Neural cell (in vitro differentiated cells): ENCODE data around the gene GPANK1. TPM values are rescaled to one million over a fixed set of nuclear protein-coding genes. Genes with fewer than 3 reads are reported as not detected.

Source experiments
- H2AFZ ChIP-seq: fragments of 200-600, 300-800 bp; sonication (generic), shearing (Covaris generic); 2 replicates; pipeline ENCODE4 v1.6.0; 2014; ENCODE audit warnings: low read depth, mild to moderate bottlenecking, antibody characterized with exemption, low read length, moderate library complexity
- H3F3A ChIP-seq: fragments of 200-600 bp; shearing (Covaris generic); 2 replicates; pipeline ENCODE4 v1.6.1; 2016; ENCODE audit warnings: mild to moderate bottlenecking, moderate library complexity, mixed read lengths, antibody characterized with exemption, low read length; ENCODE audit not compliant: insufficient read depth, poor library complexity, severe bottlenecking
- H3K27ac ChIP-seq: fragments of 200-600, 300-800 bp; sonication (generic), shearing (Covaris generic); 2 replicates; pipeline ENCODE4 v1.5.1; 2014; ENCODE audit warnings: mild to moderate bottlenecking, low read length, moderate library complexity
- H3K27me3 ChIP-seq: fragments of 300-800, 200-600 bp; sonication (generic), shearing (Covaris generic); 2 replicates; pipeline ENCODE4 v1.6.0; 2014; ENCODE audit warnings: mild to moderate bottlenecking, low read depth, low read length, moderate library complexity; ENCODE audit not compliant: insufficient read depth
- H3K36me3 ChIP-seq: fragments of 300-800, 200-600 bp; sonication (generic), shearing (Covaris generic); 2 replicates; pipeline ENCODE4 v1.5.1; 2014; ENCODE audit warnings: mild to moderate bottlenecking, antibody characterized with exemption, low read length, moderate library complexity; ENCODE audit not compliant: insufficient read depth
- H3K4me2 ChIP-seq: fragments of 300-800, 200-600 bp; sonication (generic), shearing (Covaris generic); 2 replicates; pipeline ENCODE4 v1.6.0; 2014; ENCODE audit warnings: mild to moderate bottlenecking, low read length
- H3K4me3 ChIP-seq: fragments of 300-800, 200-600 bp; sonication (generic), shearing (Covaris generic); 2 replicates; pipeline ENCODE4 v1.5.1; 2014; ENCODE audit warnings: mild to moderate bottlenecking, low read length, moderate library complexity
- H3K79me2 ChIP-seq: fragments of 200-600 bp; shearing (Covaris generic); replicated peaks from 2 replicates; pipeline ENCODE4 v1.6.0; 2014; ENCODE audit warnings: mild to moderate bottlenecking, low read length, moderate library complexity; ENCODE audit not compliant: insufficient read depth
- H3K9ac ChIP-seq: fragments of 300-800, 200-600 bp; sonication (generic), shearing (Covaris generic); 2 replicates; pipeline ENCODE4 v1.6.1; 2016; ENCODE audit warnings: mild to moderate bottlenecking, low read length, mixed read lengths
- H3K9me2 ChIP-seq: fragments of 200-600 bp; shearing (Covaris generic); 2 replicates; pipeline ENCODE4 v1.6.1; 2016; ENCODE audit warnings: mild to moderate bottlenecking, low read length, mixed read lengths; ENCODE audit not compliant: insufficient read depth
- H3K9me3 ChIP-seq: fragments of 200-600, 300-800 bp; sonication (generic), shearing (Covaris generic); 2 replicates; pipeline ENCODE4 v1.6.1; 2016; ENCODE audit warnings: mild to moderate bottlenecking, mixed run types, low read length, moderate library complexity, mixed read lengths
- H4K20me1 ChIP-seq: fragments of 200-600 bp; shearing (Covaris generic); 2 replicates; pipeline ENCODE4 v1.6.1; 2016; ENCODE audit warnings: mild to moderate bottlenecking, mixed run types; ENCODE audit not compliant: insufficient read depth
- EP300 ChIP-seq: fragments of 450-650 bp; conservative IDR thresholded peaks from 2 replicates; pipeline ENCODE4 v1.6.1; 2014; ENCODE audit warnings: antibody characterized with exemption, mild to moderate bottlenecking, moderate library complexity; ENCODE audit not compliant: poor library complexity, severe bottlenecking
- EZH2 ChIP-seq: fragments of 200-600, 300-800 bp; shearing (Covaris generic), sonication (generic); IDR thresholded peaks from 2 replicates; pipeline ENCODE4 v1.6.1; 2014; ENCODE audit warnings: antibody characterized with exemption, low read length, borderline replicate concordance, mild to moderate bottlenecking; ENCODE audit not compliant: insufficient read depth, poor library complexity, severe bottlenecking
- MXI1 ChIP-seq: fragments of 450-650 bp; conservative IDR thresholded peaks from 2 replicates; pipeline ENCODE4 v1.6.1; 2014; ENCODE audit warnings: antibody characterized with exemption, mild to moderate bottlenecking; ENCODE audit not compliant: poor library complexity, severe bottlenecking
- POLR2AphosphoS5 ChIP-seq: IDR thresholded peaks from 2 replicates; pipeline ENCODE4 v1.6.1; 2012
- RAD21 ChIP-seq: fragments of 450-650 bp; conservative IDR thresholded peaks from 2 replicates; pipeline ENCODE4 v1.6.1; 2014; ENCODE audit warnings: antibody characterized with exemption, mild to moderate bottlenecking, moderate library complexity
- SMC3 ChIP-seq: fragments of 450-650 bp; conservative IDR thresholded peaks from 2 replicates; pipeline ENCODE4 v1.6.1; 2014; ENCODE audit warnings: antibody characterized with exemption, mild to moderate bottlenecking, moderate library complexity; ENCODE audit not compliant: poor library complexity
- TAF1 ChIP-seq: IDR thresholded peaks from 2 replicates; pipeline ENCODE4 v1.6.1; 2012; ENCODE audit warnings: low read depth
- polyA plus RNA-seq: library from polyadenylated mRNA; depleted of rRNA; stranded (reverse); fragments of >200 nt; gene quantifications from 2 replicates; pipeline ENCODE4 v1.2.3, GENCODE V29; 2014
- TF ChIP-seq, protein P1 (sequence below): fragments of 450-650 bp; IDR thresholded peaks from 2 replicates; pipeline ENCODE4 v1.5.1; 2014; ENCODE audit warnings: antibody characterized with exemption, mild to moderate bottlenecking, moderate library complexity; ENCODE audit not compliant: poor library complexity, severe bottlenecking
- TF ChIP-seq, protein P2 (sequence below): IDR thresholded peaks from 2 replicates; pipeline ENCODE4 v1.6.1; 2012; ENCODE audit warnings: borderline replicate concordance

GPANK1 gene
- polyA plus RNA-seq, 1 donor from 2014 or later = 18.4 TPM

DNA sequence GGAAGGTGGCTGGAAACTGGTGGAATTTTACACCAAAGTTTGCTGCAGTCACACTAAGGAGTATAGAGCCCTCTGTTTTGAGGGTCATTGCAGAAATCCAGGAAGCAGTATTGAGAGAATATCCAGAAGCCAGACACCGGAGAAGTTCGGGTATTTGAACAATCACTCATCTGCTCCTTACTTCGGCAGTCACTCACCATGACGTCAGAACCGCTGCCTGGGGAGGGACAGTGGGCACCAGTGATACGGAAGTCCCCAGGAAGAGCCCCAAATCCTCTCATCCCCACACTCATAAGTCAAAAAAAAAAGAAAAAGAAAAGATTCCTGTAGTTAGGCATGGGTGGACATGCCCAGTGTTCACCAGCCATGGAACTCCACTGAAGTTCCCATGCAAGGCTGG lies 12.1 kb upstream of the GPANK1 start:
- Histone ChIP-seq H3F3A (no peaks in the 10 kb centered on the region), H4K20me1 (no peaks in the 10 kb centered on the region), H3K9me2 (no peaks in the 10 kb centered on the region), H3K27ac (no peak overlapping the region), H3K27me3 (no peaks in the 10 kb centered on the region), H3K79me2 (no peaks in the 10 kb centered on the region), H3K9me3 (no peaks in the 10 kb centered on the region), H3K4me2 (no peak overlapping the region), H3K36me3 (no peaks in the 10 kb centered on the region), H3K9ac (no peak overlapping the region), H3K4me3 (no peak overlapping the region), H2AFZ (no peak overlapping the region)
- TF ChIP-seq, protein P1, sequence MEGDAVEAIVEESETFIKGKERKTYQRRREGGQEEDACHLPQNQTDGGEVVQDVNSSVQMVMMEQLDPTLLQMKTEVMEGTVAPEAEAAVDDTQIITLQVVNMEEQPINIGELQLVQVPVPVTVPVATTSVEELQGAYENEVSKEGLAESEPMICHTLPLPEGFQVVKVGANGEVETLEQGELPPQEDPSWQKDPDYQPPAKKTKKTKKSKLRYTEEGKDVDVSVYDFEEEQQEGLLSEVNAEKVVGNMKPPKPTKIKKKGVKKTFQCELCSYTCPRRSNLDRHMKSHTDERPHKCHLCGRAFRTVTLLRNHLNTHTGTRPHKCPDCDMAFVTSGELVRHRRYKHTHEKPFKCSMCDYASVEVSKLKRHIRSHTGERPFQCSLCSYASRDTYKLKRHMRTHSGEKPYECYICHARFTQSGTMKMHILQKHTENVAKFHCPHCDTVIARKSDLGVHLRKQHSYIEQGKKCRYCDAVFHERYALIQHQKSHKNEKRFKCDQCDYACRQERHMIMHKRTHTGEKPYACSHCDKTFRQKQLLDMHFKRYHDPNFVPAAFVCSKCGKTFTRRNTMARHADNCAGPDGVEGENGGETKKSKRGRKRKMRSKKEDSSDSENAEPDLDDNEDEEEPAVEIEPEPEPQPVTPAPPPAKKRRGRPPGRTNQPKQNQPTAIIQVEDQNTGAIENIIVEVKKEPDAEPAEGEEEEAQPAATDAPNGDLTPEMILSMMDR = no peak
- no peak for TF ChIP-seq SMC3
- no peak for TF ChIP-seq EZH2
- TF ChIP-seq EP300 = no peak
- TF ChIP-seq POLR2AphosphoS5 = no peak
- no peak for TF ChIP-seq TAF1
- no peak for TF ChIP-seq MXI1

DNA sequence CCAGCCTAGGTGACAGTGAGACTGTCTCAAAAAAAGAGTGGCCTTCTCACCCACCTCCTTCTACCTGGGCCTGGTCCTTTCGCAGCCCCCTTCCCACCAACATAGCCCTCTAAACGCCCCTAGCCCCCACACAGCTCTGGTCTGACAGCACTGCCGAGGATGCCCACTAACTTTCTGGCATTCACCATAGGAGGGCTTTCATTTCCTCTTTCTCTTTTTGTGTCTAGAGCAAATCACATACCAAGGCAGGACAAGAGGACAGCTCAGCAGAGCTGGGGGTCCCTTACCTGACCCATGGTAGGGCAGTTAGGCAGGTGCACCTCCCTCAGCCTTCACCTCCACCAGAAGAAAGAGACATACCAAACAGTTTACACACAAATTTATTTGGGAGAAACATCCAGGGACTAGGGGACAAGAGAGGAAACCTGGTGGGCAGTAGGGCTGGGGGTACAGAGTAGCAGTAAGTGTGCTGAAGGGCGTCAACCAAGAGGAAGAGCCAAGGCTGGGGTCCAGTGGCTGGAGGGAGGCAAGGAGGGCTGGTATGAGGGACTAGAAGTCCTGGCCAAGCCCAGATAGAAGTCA lies 11.6 kb upstream of the GPANK1 start:
- no peak overlapping the region for H2AFZ ChIP-seq
- H3K79me2 ChIP-seq = no peaks in the 10 kb centered on the region
- H3K27me3 ChIP-seq = no peaks in the 10 kb centered on the region
- no peak overlapping the region for H3K9ac ChIP-seq
- H3K27ac ChIP-seq = no peak overlapping the region
- no peaks in the 10 kb centered on the region for H3F3A ChIP-seq
- H3K4me3 ChIP-seq = no peak overlapping the region
- no peaks in the 10 kb centered on the region for H4K20me1 ChIP-seq
- H3K4me2 ChIP-seq = no peak overlapping the region
- H3K9me3 ChIP-seq = no peaks in the 10 kb centered on the region
- no peaks in the 10 kb centered on the region for H3K36me3 ChIP-seq
- no peak for TF ChIP-seq POLR2AphosphoS5
- TF ChIP-seq, protein P1 = no peak
- TF ChIP-seq SMC3 = no peak
- no peak for TF ChIP-seq EP300
- TF ChIP-seq TAF1 = no peak
- TF ChIP-seq MXI1 = no peak
- TF ChIP-seq RAD21 = no peak
- TF ChIP-seq, protein P2, sequence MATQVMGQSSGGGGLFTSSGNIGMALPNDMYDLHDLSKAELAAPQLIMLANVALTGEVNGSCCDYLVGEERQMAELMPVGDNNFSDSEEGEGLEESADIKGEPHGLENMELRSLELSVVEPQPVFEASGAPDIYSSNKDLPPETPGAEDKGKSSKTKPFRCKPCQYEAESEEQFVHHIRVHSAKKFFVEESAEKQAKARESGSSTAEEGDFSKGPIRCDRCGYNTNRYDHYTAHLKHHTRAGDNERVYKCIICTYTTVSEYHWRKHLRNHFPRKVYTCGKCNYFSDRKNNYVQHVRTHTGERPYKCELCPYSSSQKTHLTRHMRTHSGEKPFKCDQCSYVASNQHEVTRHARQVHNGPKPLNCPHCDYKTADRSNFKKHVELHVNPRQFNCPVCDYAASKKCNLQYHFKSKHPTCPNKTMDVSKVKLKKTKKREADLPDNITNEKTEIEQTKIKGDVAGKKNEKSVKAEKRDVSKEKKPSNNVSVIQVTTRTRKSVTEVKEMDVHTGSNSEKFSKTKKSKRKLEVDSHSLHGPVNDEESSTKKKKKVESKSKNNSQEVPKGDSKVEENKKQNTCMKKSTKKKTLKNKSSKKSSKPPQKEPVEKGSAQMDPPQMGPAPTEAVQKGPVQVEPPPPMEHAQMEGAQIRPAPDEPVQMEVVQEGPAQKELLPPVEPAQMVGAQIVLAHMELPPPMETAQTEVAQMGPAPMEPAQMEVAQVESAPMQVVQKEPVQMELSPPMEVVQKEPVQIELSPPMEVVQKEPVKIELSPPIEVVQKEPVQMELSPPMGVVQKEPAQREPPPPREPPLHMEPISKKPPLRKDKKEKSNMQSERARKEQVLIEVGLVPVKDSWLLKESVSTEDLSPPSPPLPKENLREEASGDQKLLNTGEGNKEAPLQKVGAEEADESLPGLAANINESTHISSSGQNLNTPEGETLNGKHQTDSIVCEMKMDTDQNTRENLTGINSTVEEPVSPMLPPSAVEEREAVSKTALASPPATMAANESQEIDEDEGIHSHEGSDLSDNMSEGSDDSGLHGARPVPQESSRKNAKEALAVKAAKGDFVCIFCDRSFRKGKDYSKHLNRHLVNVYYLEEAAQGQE = no peak
- no peak for TF ChIP-seq EZH2
- no peaks in the 10 kb centered on the region for H3K9me2 ChIP-seq
